Activated CD8-positive, alpha-beta memory T cell treated with anti-CD3 and anti-CD28 coated beads for 24 hours (primary cell): Measurements from ENCODE around the gene BTBD2.

Experiments
- DNase-seq: peaks from one replicate; pipeline ENCODE4 v3.0.0-alpha.2; 2020

BTBD2 gene

GRCh38 chr19:2015608-2015950 lies at the start of gene BTBD2:
Gene BTBD2 (minus strand): TSS chr19:2015714. CDS start chr19:2015703, 11 bp downstream.
- DNase-seq, result peak; percentile 77

- DNase-seq, result no peak
Observed at GRCh38 chr19:2064788-2065524, 49.4 kb upstream of the BTBD2 start.

DNA sequence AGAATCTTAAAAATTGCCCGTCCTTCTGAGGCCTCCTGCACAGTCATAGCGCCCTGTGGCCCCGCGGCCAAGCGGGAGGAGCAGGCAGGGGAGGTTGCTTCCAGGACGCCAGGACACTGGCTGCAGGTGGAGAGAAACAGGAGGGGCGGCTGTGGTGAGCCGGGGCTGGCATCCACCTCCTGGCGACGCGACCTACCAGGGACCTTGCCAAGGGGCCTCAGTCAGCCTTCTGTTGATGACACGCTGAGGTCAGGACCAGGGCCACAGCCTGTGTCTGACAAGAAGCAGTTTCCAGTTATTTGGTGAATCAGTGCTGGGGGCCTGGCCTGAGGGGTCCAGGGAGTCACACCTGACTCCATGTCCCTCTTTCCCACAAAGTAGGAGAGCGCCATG lies 48.9 kb upstream of the BTBD2 start:
- DNase-seq, result no peak

GRCh38 chr19:2063824-2064223 lies 48.3 kb upstream of the BTBD2 start:
- DNase-seq, result no peak

DNA sequence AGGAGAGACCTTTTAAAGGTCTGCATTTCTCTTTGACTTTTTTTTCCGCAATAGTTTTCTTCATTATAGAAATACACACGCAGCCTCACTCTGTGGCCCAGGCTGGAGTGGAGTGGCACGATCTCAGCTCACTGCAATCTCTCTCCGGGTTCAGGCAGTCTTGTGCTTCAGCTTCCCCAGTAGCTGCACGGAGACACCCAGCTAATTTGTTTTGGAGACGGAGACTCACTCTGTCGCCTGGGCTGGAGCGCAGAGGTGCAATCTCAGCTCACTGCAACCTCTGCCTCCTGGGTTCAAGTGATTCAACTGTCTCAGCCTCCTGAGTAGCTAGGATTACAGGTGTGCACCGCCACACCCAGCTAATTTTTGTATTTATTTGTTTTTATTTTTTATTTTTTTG lies 47.3 kb upstream of the BTBD2 start:
- no peak for DNase-seq

DNA sequence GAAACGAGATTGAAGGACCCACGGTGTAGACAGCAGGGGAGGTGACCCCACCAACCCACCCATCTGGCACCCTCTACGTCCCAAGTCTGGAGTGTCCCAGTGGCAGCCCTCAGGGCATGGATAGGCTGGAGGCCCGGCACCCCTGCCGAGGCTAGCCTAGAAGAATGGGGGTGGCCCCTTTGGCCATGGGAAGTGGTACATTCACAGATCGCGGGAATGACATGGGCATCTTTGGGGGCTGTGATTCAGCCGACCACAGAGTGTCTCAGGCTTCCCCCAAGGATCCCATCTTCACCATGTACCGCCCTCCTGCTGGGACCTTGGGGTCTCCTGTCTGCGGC lies 46.8 kb upstream of the BTBD2 start:
- no peak for DNase-seq

DNA sequence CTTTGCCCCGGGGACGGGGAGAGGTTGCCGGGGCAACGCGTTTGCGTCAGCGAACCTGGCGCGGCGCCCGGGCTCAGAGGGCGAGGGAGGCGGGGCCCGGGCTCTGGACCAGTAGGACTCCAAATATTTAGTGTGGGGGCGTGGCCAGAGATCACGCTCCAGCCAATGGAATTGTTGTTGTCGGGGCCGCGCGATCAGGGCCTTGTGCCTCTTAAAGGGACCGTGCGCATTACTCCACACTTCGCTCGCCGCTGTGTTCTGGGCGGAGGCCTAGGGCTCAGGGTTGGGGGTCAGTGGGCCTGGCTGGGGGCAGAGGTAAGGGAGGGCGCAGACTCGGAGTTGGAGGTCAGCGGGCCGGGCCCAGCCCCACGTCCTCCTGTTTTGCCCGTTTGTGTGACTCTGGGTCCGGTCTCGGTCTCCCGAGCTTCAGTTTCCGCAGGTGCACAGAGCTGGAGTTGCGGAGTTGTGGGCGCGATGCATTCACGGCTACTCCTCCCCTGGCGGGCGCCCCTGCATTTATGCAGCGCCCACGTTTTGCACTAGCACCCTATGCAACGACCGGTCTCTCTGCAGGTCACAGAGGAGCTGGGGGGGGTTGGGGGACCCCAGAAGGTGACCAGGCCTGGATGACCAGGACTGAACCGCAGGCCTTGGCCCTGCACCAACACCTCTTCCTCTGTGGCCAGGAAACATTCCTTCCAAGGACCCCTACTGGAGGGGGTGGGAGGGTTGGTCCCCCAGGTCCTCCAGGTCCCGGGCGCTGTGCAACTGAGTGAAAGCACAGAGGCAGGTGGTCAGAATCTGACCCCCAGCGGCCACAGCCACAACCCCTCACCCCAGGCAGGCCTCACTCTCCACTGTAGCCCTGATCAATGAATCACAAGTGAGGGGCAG lies 46.2 kb upstream of the BTBD2 start:
- peak; percentile 100 for DNase-seq

DNA sequence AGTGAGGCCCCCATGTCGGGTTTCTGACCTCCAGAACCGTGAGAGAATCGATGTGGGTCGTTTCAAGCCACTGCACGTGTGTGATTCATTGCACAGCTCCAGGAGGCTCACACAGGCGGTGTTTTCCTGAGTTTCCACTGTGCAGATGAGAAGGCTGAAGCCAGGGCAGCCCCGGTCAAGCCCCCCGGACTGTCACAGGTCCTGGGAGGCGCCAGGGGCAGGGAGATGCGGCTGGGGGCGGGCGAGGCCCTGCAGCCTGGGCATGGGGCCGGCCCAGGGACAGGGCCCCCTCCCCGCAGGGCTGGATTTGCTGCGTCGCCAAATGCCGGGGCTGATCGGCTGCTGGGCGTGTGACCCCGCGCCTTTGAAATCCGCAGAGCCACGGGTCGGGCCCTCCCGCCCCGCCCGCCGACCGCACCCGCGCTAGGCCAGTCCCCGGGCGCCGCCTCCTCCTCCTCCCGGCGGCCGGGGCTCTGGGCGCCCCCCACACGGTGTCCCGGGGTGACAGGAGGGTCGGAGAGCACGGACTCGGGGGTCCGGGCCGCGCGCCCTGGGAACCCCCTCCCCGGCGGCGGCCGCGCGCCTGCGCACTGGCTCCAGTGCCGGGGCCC lies 45.5 kb upstream of the BTBD2 start:
- peak; percentile 85 for DNase-seq

DNA sequence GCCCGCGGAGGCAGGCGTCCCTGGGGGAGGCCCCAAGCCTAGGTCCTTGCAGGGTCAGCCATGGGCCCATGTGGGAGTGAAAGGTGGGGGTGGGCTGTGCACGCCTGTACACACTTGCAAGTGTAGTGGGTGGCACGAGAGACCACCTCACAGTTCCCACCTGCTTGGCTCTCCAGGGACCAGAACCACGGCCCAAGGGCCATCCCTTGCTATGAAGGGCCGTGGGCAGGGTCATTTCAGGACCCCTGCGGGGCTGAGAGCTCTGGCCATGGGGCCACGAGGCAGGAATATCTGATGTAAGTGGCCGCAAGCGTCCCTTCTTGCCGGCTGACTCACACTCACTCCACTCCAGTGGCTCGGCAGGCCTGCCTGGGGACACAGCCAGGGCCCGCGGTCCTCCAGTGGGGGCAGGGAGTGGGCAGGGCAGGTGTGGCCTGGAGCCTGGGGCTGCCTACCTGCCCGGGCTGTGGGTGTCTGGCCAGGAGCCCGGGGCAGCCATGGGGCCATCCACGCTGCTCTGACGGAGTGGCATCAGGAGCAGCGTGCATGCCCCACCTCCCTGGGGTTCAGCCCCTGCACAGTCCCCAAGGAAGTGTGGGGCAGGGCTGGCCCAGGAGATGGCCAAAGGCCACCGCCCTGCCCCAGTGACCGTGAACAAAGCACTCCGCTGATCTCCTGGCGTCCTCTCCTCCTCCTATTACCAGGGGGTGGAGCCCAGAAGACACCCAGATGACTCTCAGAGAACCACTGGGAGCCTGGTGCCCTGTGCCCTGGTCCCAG lies 44.1 kb upstream of the BTBD2 start:
- no peak for DNase-seq

GRCh38 chr19:2058570-2059421 lies 43.3 kb upstream of the BTBD2 start:
- DNase-seq, result no peak

DNA sequence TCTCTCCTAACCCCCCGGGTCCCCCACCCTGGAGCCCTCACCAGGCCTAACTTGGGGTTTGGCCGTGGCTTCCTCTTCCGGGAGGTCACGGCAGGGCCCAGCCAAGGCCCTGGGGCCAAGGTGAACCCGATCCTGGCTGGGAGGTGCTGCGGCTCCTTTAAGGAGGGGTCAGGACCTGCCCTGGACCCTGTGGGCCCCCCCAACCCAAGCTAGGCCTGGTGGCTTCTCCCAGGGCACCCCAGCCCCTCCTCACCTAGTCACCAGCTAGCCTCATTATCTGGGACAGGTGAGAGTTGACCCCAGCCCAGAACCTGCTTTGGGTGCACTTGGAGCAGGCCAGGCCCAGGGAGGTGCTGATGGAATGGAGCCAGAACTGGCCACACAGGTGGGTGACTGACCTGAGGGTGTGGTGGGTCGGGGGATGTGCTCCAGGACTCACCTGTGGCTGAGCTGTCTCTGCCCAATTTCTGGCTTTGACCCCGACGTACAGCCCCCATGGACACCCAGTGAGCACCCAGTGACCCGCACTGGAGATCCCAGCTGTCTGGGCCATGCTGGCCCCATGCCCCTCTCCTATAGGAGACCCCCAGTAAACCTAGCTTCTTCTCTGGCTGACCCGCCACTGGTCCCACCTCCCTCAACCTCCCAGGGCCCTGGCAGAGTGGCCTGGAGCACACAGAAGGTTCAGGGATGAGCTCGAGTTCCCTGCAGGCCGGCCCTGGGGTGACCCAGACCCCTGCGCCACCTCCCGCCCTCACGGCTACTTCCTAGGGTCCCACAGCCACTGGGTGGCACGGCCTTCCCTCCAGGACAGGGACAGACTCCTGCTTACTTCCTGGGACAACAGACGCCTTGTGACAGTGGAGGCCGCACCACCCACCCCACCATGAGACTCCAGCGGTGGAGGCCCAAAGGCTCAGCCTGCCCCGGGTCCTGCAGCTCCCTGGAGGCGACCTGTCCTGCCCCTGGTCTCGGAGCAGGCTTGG lies 42.3 kb upstream of the BTBD2 start:
- DNase-seq, result no peak

DNA sequence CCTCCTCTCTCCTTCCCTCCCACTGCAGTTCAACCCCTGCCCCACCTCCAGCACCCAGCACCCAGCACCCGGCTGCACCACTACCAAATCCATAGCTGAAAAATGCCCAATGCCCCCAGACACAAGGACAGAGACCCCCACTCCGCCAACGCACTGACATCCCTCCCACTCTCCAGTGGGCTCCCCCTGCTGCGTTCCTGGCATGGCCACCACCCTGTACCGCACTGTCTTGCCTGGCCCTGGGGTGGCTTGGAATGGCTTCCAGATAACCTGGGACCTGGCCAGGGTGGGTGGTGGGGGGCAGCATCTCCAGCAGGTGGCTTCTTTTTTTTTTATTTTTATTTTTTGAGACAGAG lies 41.3 kb upstream of the BTBD2 start:
- no peak for DNase-seq

DNA sequence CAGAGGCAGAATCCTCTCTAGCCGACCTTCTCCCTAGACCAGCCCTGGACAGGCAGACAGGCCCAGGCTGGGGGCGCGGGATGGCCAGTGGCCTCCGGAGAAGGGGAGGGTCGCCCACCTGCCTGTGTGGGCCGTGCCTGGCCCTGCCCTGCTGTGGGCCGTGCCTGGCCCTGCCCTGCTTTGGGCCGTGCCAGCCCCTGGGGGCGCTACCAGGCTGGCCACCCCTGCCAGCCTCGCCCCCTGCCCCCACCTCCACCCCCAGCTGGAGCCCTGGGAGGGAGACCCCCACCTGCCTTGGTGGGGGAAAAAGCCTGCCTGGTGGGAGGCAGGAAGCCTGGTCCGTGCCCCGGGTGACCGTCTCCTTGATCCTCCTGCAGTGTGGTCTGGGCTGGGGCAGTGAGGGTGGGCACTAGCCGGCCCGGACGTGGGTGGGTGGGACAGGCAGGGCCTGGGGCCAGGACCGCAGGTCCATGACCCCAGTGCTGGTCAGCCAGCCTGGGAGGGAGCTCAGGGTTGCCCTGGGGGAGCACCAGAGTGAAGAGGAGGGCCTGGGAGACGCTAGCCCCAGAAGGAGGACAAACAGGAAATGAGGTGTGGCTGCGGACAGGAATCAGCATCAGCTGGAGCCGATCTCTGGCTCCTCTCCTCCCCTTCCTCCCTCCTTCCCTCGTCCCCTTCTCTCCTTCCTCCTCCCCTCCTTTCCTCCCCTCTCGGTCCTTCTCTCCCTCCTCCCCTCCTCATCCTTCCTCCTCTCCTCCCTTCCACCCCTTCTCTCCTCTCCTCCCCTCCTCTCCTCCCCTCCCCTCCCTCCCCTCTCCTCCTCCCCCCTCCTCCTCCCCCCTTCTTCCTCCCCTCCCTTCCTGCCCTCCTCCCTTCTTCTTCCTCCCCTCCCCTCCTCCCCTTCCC lies 40.7 kb upstream of the BTBD2 start:
- DNase-seq, result no peak

DNA sequence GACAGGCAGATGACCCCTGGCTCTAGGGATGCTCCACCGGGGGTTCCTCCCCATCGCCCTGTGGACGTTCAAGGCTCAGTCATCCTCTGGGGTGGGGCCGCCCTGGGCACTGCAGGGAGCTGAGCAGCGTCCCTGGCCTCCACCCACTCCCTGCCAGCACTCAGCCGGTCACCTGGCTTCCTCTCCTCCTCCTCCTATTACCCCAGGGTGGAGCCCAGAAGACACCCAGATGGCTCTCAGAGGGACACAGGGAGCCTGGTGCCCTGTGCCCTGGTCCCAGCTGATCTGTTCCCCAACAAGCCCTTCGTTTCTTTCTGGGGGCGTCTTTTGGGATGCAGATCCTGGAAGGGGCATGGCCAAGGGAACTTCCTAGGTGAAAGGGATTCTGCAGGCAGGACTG lies 39.2 kb upstream of the BTBD2 start:
- DNase-seq, result no peak

- no peak for DNase-seq
Observed at GRCh38 chr19:2053601-2054389, 38.3 kb upstream of the BTBD2 start.

DNA sequence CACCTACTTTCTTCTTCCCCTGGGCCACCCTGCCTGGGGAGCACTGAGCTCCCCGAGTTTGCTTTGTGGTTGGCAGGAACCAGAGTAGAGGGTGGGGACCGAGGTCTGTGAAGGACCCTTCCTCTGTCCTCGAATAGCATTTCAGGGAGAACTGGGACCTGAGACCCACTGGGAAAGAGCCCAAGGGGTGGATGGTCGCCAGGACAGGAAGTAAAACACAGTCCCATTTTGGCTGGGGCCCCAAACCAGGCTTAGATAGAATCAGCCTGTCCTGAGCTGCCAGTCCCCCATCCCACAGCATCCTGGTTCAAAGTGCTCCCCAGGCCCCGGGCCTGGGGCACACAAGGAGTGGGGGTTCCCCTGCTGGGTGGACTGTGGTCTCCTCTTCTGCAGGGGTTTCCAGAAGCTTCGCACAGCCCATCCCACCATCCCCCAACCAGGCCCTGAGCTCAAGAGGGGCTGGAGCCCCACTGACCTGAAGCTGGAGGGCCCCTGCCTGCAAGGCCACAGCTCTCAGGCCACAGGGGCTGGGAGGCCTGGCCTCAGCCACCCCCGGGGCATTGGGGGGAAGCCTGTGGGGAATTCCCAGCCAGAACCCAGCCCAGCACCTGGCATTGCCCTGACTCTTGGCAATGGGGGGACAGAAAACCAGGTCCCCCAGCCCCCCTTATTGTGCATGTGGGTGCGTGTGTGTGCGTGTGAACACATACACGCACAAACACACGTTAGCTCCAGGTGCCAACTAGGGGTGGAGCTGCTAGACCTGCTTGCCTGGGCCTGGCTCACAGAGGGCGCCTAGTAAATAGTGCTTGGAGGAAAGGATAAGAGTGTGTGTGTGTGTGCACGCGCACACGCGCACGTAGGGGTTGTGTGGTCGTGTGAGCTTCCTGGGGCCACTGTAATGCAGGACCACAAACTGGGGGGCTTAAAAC lies 36.5 kb upstream of the BTBD2 start:
- peak; percentile 79 for DNase-seq

DNA sequence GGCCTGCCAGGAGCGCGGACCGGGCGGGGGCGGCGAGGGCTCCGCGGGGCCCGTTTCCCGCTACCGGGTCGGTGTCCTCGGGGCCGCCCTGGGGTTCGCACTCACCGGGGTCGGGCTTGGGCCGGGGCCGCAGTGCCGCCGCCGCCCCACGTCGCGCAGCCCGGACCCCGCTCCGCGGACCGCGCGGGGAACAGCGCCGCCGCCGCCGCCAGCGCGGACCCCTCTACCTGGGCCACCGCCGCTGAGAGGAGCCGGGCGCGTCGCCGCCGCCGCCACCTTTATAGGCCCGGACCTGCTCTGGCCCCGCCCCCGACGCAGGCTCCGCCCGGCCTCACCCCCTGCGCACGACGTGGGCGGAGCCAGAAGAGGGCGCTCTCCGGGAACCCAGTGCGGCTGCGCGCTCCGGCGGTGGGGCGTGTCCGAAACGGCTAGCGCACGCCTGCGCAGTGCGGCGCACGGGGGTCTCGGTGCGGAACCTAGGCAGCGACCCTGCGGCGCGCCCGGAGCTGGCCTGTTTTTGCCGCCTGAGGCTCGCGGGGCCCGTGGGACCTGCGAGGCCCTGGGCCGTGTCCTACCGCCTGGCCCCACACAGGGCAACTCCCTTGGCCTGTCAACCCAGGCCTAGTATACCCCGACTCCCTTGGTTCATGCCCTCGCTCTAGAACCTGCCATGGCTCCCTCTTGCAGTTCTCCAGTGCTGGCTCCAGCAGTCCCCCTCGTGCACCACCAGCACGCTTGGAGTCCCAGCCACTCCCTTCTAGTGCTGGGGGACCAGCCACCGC lies 35.7 kb upstream of the BTBD2 start, which contains the start of gene MKNK2:
Gene MKNK2 (minus strand): TSS at position 254 of the 782 bp plus-strand sequence. CDS start 393 bp downstream, outside the sequence.
- peak; percentile 99 for DNase-seq
